Psoas muscle (tissue), 8 donors: ENCODE results near the gene CACNG3. TPM values are rescaled to one million over a fixed set of nuclear protein-coding genes. Genes with fewer than 3 reads are reported as not detected.

Experiments
- ATAC-seq, 4 donors: fragments of 200-7000 bp; cut with Tn5 transposase; one replicate each; pipeline ENCODE4 v1.9.1; 2020; ENCODE audit warnings: moderate library complexity in 3 of 4, mild to moderate bottlenecking in 2 of 4
- DNase-seq, 2 donors: peaks; one replicate each; pipeline ENCODE4 v3.0.0-alpha.2; 2020
- H3K27ac ChIP-seq: fragments of 200-600 bp; one replicate; pipeline ENCODE4 v1.8.0; 2022
- H3K27me3 ChIP-seq, 3 donors: fragments of 200-600 bp in 1 of 3; one replicate each; pipeline versions ENCODE4 v1.6.1 to v1.8.0; 2013 to 2022; ENCODE audit warnings: low read length in 2 of 3, mild to moderate bottlenecking in 2 of 3, moderate library complexity in 1 of 3; ENCODE audit not compliant: insufficient read depth in 3 of 3
- H3K36me3 ChIP-seq, 2 donors: fragments of 200-600 bp in 1 of 2; one replicate each; pipeline versions ENCODE4 v1.6.1 to v1.8.0; 2013 to 2022; ENCODE audit warnings: low read depth in 1 of 2, mild to moderate bottlenecking in 1 of 2, moderate library complexity in 1 of 2; ENCODE audit not compliant: insufficient read depth in 1 of 2
- H3K4me1 ChIP-seq: fragments of 200-600 bp; one replicate; pipeline ENCODE4 v1.8.0; 2022
- H3K4me3 ChIP-seq: fragments of 200-600 bp; one replicate; pipeline ENCODE4 v1.8.0; 2022; ENCODE audit warnings: mild to moderate bottlenecking
- H3K9me3 ChIP-seq: fragments of 200-600 bp; one replicate; pipeline ENCODE4 v1.8.0; 2022
- WGBS, 3 donors: extraction: QIAGEN DNeasy Blood & Tissue Kit; methylation state at CpG; one replicate each; pipeline versions ENCODE4 v1.1.6 to v1.1.7; 2013; 5-methylcytosine and 5-hydroxymethylcytosine counted together
- intact Hi-C, 2 donors: fragments of 100-400 bp; cut with DNase I; formaldehyde crosslinking; loops; one replicate each; pipeline versions ENCODE4 v1.11.0 to v1.14.2; 2022
- long read RNA-seq, 2 donors: library from polyadenylated mRNA; unstranded; transcript quantifications; one replicate each; pipeline ENCODE4 v2.0.0, GENCODE V29; 2021
- polyA plus RNA-seq, 3 donors: library from polyadenylated mRNA; stranded (reverse); fragments of 200-250 nt; gene quantifications; one replicate each; pipeline ENCODE4 v1.2.3, GENCODE V29; 2013
- total RNA-seq, 4 donors: library from RNA; stranded (reverse); fragmentation: NEBNext Ultra II Directional in 2 of 4; extraction: Animal tissue kit (Norgen Biotek cat#: 25700) in 2 of 4; gene quantifications; one replicate each; pipeline versions ENCODE4 v1.2.1 to v1.2.4, GENCODE V29; 2021 to 2023
- TF ChIP-seq, protein P1 (sequence below): fragments of 200-600 bp; IDR thresholded peaks from one replicate; pipeline ENCODE4 v1.8.0; 2022; ENCODE audit warnings: antibody characterized with exemption
- donor health status: healthy with polysubstance abuse.
- donor health status: DM: no; HTN: no; CAD: no; lungs with moderate emphysema.
- donor health status: Bipolar disorder and iron deficiency.
- donor health status: healthy.
- donor health status: DM: yes; HTN: yes; CAD: no.
- donor health status: DM: no; HTN: no; CAD: no.
- donor health status: DM: no; HTN: no; CAD: no.
- donor health status: DM: yes; HTN: yes; CAD: no.

The CACNG3 gene
- total RNA-seq (not detected), polyA plus RNA-seq (under 1 TPM in 1 of 3 donors, not detected in 2; 0.03 TPM)
- long read RNA-seq, donor 1 = 0 reads
- long read RNA-seq, donor 2 = 0 reads

GRCh38 chr16:24255456-24256371 lies at the start of gene CACNG3:
CACNG3 (plus strand) TSS chr16:24256335; CDS start chr16:24256755, 420 bp downstream.
- WGBS, 3 donors = 1 to 4% (median 2%) methylated on average over 53 to 54 of the region's 54 CpGs
- intact Hi-C loops = no loop called here
- no peaks in the 10 kb centered on the region for H3K9me3 ChIP-seq
- TF ChIP-seq, protein P1, sequence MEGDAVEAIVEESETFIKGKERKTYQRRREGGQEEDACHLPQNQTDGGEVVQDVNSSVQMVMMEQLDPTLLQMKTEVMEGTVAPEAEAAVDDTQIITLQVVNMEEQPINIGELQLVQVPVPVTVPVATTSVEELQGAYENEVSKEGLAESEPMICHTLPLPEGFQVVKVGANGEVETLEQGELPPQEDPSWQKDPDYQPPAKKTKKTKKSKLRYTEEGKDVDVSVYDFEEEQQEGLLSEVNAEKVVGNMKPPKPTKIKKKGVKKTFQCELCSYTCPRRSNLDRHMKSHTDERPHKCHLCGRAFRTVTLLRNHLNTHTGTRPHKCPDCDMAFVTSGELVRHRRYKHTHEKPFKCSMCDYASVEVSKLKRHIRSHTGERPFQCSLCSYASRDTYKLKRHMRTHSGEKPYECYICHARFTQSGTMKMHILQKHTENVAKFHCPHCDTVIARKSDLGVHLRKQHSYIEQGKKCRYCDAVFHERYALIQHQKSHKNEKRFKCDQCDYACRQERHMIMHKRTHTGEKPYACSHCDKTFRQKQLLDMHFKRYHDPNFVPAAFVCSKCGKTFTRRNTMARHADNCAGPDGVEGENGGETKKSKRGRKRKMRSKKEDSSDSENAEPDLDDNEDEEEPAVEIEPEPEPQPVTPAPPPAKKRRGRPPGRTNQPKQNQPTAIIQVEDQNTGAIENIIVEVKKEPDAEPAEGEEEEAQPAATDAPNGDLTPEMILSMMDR = no peak
- DNase-seq (peak in 1 of 2 donors; percentile 13), ATAC-seq (no peak)
- H3K36me3 ChIP-seq = no peaks in the 10 kb centered on the region
- H3K27me3 ChIP-seq = peaks cover 2 to 5% (median 3%) of the 10 kb centered on the region in 3 donors
- no peaks in the 10 kb centered on the region for H3K4me1 ChIP-seq
- no peak within 1 kb of the TSS for H3K27ac ChIP-seq
- no peak within 1 kb of the TSS for H3K4me3 ChIP-seq

DNA sequence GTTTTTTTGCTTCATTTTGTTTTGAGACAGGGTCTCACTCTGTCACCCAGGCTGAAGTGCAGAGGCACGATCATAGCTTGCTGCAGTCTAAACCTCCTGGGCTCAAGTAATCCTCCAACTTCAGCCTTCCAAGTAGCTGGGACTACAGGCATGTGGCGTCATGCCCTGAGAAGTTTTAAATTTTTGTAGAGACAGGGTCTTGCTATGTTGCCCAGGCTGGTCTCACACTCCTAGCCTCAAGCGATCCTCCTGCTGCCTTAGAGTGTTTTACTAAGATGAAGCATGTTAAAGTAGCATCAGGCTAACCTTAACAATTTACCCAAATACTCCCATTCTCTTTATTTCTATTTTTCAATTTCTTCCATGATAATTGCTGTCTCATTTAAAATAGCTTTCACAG lies 49.2 kb upstream of the CACNG3 start:
- Histone ChIP-seq H3K4me3 (no peak overlapping the region), H3K9me3 (no peaks in the 10 kb centered on the region), H3K36me3 (no peaks in the 10 kb centered on the region), H3K27me3 (no peaks in the 10 kb centered on the region), H3K4me1 (no peaks in the 10 kb centered on the region), H3K27ac (no peak overlapping the region)
- TF ChIP-seq, protein P1 = no peak
- 75 to 88% (median 78%) methylated on average over 3 of the region's 3 CpGs for WGBS, 3 donors
- DNase-seq = no peak
- ATAC-seq = no peak
- intact Hi-C loops = no loop called here

GRCh38 chr16:24208710-24209109 lies 47.4 kb upstream of the CACNG3 start:
- WGBS, 3 donors = 20 to 43% (median 35%) methylated on average over 5 of the region's 5 CpGs
- intact Hi-C loops = no loop called here
- ATAC-seq = no peak

GRCh38 chr16:24214992-24215391 lies 41.1 kb upstream of the CACNG3 start:
- Histone ChIP-seq H3K27me3 (no peaks in the 10 kb centered on the region), H3K4me1 (no peaks in the 10 kb centered on the region), H3K36me3 (no peaks in the 10 kb centered on the region), H3K9me3 (no peaks in the 10 kb centered on the region), H3K4me3 (no peak overlapping the region), H3K27ac (no peak overlapping the region)
- TF ChIP-seq, protein P1 = no peak
- no peak for DNase-seq
- ATAC-seq = no peak
- intact Hi-C loops = no loop called here
- WGBS, 3 donors = 69 to 75% (median 70%) methylated on average over 3 of the region's 3 CpGs

More at GRCh38 chr16:24208710-24209109, 47.4 kb upstream of the CACNG3 start:
- no peak overlapping the region for H3K27ac ChIP-seq
- H3K4me3 ChIP-seq = no peak overlapping the region
- no peaks in the 10 kb centered on the region for H3K27me3 ChIP-seq
- DNase-seq = no peak
- H3K36me3 ChIP-seq = no peaks in the 10 kb centered on the region
- H3K4me1 ChIP-seq = no peaks in the 10 kb centered on the region
- TF ChIP-seq, protein P1 = no peak
- H3K9me3 ChIP-seq = no peaks in the 10 kb centered on the region
